Activated CD4-positive, alpha-beta T cell treated with anti-CD3 and anti-CD28 coated beads, Interleukin-2, amount 50 U/mL, for 1 hour (primary cell): ENCODE results near the gene UGDH.

Experiments used
- DNase-seq: peaks from one replicate; pipeline ENCODE4 v3.0.0-alpha.2; 2020

The UGDH gene

GRCh38 chr4:39451423-39452023 lies 75.7 kb downstream of the UGDH start:
- no peak for DNase-seq

DNA sequence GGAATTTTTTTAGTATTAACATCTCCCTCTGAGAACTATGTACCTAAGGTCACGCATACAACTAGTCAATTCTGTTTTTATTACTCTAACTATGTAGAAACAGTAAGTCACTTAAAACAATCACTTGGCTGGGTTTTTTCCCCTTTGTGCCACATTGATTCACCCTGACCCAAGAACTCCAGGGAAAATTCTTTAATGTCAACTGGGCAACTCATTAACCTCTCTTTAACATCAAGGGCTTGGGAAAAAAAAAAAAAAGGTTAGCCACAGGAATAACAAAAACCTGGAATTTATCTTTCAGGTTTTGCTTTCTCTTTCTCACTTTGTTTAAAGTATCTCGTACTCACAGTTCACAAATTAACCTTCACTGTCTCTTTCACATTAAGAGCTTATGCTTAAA lies 76.6 kb downstream of the UGDH start:
- no peak for DNase-seq
